HG03342 (cell line): Measurements from ENCODE around the gene TAB2.

Experiments used
- ATAC-seq: cut with Tn5 transposase; IDR thresholded peaks from one replicate; pipeline ENCODE4 v1.9.1; 2021; ENCODE audit warnings: mild to moderate bottlenecking, moderate library complexity; ENCODE audit not compliant: unreplicated experiment

Gene TAB2, protein sequence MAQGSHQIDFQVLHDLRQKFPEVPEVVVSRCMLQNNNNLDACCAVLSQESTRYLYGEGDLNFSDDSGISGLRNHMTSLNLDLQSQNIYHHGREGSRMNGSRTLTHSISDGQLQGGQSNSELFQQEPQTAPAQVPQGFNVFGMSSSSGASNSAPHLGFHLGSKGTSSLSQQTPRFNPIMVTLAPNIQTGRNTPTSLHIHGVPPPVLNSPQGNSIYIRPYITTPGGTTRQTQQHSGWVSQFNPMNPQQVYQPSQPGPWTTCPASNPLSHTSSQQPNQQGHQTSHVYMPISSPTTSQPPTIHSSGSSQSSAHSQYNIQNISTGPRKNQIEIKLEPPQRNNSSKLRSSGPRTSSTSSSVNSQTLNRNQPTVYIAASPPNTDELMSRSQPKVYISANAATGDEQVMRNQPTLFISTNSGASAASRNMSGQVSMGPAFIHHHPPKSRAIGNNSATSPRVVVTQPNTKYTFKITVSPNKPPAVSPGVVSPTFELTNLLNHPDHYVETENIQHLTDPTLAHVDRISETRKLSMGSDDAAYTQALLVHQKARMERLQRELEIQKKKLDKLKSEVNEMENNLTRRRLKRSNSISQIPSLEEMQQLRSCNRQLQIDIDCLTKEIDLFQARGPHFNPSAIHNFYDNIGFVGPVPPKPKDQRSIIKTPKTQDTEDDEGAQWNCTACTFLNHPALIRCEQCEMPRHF

DNA sequence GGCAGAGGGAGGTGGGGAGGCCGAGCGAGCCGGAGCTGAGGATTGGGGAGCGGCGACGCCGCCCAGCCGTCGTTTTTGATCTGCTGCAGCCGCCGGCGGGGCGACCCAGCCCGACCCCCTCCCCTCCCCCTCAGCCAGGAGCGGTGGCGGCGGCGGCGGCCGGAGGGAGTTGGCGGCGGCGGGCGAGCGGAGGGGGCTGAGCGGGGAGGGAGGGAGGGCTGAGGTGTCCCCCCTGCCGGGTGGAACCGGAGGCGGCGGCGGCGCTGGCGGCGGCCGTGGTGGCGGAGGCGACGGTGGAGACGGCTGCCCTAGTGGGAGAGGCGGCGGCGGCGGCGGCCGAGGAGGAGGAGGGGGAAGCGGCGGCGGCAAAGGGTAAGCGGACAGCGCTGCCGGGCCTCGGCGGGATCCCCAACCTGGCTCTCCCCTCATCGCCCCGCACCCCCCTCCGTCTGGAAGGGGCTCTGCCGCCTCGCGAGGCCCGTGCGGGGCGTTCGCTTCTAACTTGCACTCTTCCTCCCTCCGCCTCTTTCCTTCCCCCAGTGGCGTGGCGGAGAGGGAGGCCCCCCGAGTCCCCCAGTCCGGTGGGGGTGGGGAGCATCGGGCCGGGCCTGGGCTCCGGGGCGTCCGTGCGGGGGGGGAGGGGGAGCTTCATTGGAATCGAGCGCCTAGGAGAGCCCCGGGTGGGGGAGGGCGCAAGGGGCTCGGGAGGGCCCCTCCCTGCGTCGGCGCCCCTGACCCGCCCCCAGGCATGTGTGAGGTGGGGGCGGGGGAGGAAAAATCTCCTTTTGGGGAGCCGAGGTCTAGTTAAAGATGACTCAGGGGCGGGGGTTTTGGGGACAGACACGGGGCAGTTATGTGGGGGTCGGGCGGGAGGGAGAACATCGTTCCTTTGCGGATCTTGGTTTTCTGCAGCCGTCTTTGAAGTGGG is at the start of gene TAB2:
TAB2 (plus strand) TSS at position 69 of the 928 bp plus-strand sequence. CDS start 52,286 bp downstream, outside the sequence.
- peak; percentile 17 for ATAC-seq

GRCh38 chr6:149268146-149268545 is 49.4 kb upstream of the TAB2 start:
- no peak for ATAC-seq

- no peak for ATAC-seq
These were observed 48.7 kb upstream of the TAB2 start for GRCh38 chr6:149268768-149269167.

- no peak for ATAC-seq
These were observed 46.9 kb upstream of the TAB2 start for GRCh38 chr6:149270616-149271015.

DNA sequence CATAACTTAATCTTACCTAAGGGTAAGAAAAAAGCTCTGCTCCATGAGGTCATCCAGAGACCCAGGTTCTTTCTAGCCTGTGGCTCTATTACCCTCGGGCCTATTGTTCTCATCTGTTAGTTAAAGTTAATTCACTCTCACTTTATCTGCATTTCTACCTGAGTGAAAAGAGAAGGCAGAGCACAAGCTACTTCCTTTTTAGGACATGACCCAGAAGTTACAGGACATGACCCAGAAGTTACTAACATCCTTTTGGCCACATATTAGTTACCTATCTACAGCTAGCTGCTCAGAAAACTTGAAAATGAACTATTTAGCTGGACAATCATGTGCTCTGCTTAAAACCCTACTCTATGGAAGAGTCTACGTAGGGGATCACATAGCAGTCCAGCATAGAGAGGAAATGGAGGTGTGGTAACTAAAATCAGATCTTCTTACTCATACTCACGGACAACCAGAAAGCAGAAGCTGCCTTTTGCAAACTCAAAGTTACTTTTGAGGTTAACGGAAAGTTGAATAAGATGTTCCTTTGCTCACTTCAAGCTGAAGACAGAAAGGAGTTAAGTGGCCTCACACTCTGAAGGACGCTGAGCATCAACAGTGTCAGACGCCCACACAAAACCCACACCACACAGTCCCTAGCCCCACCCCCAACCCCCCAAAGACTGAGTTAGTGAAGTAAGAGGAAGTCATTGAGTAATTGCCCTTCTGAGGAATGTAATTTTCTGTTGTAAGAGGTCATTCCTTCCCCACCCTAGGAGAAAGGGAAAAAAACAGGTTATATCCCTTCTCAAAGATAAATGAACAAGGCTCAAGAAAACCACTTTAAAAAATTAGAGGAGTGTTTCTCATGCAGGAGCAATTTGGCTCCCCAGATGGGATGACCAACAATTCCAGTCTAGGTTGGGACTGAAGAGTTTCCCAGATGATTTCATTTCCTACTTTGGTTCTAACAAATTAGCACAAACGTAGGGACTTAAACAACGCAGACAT is 45.9 kb upstream of the TAB2 start:
- peak; percentile 65 for ATAC-seq

DNA sequence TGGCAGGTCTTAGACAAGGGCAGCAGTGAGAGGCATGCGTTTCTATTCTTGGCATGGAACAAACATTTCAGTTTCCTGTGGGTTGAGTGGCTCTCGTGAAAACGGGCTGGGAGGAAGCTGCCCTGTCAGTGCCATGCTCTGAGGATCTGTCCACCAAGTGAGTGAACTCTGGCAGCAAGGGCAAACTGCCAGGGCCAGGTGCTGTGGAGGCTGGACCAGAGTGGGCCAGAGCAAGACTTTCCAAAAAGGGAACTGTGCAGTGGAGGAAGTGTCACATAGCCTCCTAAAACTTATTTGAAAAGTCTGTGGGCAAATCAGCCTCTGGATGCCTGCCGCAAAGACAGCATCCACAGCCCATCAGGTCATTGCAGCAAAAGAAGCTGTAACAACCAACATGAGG is 44.2 kb upstream of the TAB2 start:
- no peak for ATAC-seq

- ATAC-seq = no peak
These were observed 41.9 kb upstream of the TAB2 start for GRCh38 chr6:149275621-149276020.

DNA sequence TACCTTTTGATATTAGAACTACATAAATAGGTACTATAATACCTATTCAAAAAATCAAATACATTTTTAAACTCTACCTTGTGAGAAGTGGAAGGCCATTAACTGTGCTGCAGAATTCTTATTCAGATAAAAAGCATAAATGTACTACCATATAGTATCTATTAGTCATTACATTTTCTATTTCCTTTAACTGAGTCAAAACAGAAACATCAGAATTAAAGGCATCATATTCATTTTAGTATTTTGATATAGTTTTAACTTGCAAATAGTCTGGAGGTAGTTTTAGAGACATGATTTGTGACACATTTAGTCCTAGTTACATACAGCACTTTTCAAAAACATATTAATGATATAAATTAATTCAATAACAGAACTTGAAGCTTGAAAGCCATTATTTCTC is 39.9 kb upstream of the TAB2 start:
- ATAC-seq = no peak

DNA sequence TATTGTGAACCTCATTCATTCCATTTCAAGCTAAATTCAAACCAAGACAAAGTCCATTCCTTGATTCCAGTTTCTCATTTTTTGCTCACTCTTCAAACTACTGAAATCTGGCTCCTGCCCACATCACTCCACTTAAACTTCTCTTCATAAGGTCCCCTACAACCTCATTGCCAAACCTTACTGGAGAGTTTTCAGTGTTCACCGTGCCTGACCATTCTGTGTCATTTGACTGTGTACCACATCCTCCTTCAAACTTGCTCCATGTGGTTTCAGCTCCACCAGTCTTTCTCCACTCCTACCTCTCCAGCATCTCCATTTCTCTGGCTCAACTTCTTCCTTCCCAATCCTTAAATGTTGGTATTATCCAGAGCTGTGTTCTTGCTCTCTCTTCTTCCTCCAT is 38.5 kb upstream of the TAB2 start:
- ATAC-seq = no peak

- no peak for ATAC-seq
These were observed 32.6 kb upstream of the TAB2 start for GRCh38 chr6:149284904-149285303.

DNA sequence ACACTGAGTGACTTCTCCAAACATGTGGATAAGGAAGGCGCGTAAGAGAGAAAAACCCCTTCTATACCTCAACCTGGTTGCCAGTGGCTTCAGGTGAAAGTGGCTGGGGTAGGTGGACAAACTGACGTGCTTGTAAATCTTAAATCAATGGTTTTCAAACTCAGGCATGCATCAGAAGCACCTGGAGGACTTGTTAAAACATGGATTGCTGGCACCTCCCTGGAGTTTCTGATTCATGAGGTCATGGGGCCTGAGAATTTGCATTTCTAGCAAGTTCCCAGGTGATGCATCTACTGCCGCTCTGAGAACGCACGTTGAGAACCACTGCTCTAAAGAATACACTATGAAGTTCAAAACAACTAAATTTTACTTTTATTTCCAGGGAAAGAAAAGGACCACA is 31.9 kb upstream of the TAB2 start:
- ATAC-seq = no peak

DNA sequence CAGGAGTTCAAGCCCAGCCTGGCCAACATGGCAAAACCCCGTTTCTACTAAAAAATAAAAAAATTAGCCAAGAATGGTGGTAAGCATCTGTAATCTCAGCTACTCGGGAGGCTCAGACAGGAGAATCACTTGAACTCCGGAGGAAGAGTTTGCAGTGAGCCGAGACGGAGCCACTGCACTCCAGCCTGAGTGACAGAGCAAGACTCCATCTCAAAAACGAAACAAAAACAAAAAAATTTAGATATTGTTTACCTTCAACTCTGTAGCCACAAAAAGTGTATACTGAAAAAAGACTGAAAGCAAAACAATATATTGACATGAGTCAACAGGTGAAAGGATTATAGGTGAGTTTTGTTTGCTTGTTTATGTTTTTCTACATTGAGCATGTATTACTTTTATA is 30.6 kb upstream of the TAB2 start:
- ATAC-seq = no peak

- ATAC-seq = no peak
These were observed 28.2 kb upstream of the TAB2 start for GRCh38 chr6:149289192-149289781.

GRCh38 chr6:149289966-149290365 is 27.5 kb upstream of the TAB2 start:
- ATAC-seq = no peak

GRCh38 chr6:149293244-149293643 is 24.3 kb upstream of the TAB2 start:
- ATAC-seq = no peak

GRCh38 chr6:149300563-149300962 is 16.9 kb upstream of the TAB2 start:
- ATAC-seq = no peak

DNA sequence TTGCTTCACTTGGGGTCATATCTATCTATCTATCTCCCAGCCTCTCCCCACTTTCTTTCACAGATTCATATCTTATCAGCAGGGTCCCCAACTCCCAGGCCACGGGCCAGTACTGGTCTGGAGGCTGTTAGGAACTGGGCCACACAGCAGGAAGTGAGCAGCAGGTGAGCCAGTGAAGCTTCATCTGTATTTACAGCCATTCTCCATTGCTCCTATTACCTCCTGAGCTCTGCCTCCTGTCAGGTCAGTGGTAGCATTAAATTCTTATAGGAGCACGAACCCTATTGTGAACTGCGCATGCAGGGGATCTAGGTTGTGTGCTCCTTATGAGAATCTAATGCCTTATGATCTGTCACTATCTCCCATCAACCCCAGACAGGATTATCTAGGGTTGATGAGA is 14.8 kb upstream of the TAB2 start:
- no peak for ATAC-seq

DNA sequence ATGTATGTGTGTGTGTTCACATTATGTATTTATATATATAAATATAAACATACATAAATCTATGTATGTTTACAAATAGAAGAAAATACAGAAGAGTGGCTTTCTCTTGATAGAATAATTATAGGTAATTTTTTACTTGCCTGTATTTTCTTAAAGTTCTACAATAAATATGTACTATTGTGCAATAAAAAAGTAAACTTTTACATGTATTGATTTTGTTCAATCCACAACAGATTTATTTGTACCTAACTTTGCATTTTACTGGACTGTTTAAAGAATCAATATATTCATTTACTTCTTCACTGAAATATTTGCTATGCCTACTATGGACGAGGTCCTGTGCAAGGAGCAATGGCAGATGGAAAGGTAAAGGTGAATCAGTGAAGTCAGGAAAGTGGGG is 14.0 kb upstream of the TAB2 start:
- no peak for ATAC-seq

DNA sequence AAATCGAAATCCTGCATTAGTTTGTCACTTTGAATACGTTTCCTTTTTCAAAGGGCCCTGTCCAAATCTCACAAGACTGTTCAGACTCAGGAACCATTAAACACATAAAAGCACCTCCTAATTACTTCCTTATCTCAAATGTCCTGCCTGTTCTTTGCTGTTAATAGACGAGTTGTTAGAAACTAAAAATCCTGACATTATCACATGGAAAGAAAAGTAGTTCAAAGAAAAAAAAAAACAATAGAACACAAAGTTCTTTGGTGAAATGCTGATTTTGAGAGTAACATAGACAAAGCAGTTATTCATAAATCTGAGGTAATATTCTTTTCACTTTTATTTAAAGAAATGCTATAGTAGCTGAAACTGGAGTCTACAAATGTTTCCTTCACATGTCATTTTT is 12.1 kb upstream of the TAB2 start:
- no peak for ATAC-seq

DNA sequence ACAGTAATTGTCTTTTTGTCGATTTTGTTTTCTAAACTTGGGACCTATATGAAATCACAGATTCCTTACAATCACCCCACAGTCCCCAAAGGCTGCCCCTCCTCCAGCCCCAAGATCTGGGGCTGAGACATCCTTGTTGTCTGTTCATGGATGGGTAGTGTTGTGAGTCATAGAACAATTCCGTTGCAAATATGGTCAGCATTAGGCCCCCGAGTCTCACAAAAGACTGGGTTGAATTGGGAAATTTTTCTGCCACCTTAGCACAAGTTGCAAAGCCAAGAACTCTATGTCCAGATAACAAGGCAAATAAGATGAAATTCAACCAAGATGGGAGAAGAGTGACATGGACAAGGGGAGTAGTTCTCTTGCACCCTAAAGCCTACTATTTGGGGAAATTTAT is 10.5 kb upstream of the TAB2 start:
- no peak for ATAC-seq
